ENCODE results near the gene PTPRD.
A peak's percentile ranks its signal among the peaks of the same experiment; 100 is the strongest.

DNA sequence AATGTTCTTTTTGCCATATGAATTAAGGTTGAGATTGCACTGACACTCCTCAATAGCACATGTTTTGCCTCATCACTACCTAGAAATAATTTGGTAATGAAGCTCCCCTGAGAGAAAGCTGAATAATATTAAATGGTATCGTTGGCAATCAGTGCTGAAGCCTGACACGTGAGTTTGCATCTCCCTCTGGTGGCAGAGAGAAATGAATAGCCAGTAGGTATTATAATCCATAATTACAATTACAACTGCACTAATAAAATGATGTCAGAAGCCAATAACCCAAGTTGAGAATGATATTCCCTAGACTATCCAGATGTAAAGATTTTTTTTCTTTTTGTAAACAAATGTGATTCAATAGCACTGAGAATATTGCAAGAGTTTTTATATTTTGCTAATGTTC lies 700.3 kb downstream of the PTPRD start:
- TF ChIP-seq, protein P1, sequence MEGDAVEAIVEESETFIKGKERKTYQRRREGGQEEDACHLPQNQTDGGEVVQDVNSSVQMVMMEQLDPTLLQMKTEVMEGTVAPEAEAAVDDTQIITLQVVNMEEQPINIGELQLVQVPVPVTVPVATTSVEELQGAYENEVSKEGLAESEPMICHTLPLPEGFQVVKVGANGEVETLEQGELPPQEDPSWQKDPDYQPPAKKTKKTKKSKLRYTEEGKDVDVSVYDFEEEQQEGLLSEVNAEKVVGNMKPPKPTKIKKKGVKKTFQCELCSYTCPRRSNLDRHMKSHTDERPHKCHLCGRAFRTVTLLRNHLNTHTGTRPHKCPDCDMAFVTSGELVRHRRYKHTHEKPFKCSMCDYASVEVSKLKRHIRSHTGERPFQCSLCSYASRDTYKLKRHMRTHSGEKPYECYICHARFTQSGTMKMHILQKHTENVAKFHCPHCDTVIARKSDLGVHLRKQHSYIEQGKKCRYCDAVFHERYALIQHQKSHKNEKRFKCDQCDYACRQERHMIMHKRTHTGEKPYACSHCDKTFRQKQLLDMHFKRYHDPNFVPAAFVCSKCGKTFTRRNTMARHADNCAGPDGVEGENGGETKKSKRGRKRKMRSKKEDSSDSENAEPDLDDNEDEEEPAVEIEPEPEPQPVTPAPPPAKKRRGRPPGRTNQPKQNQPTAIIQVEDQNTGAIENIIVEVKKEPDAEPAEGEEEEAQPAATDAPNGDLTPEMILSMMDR (IDR thresholded peaks at IDR 0.05): peak in 1 of 6 experiments; percentile 21
- TF ChIP-seq POLR2A (IDR thresholded peaks at IDR 0.05): no peak

Data from thyroid gland (tissue), 4 donors.